Measurements from ENCODE around the gene CYP46A1. TPM values are rescaled to one million over a fixed set of nuclear protein-coding genes. Genes with fewer than 3 reads are reported as not detected.

The CYP46A1 gene
- total RNA-seq, 1 experiment from 2014 or later: 0.59 TPM

DNA sequence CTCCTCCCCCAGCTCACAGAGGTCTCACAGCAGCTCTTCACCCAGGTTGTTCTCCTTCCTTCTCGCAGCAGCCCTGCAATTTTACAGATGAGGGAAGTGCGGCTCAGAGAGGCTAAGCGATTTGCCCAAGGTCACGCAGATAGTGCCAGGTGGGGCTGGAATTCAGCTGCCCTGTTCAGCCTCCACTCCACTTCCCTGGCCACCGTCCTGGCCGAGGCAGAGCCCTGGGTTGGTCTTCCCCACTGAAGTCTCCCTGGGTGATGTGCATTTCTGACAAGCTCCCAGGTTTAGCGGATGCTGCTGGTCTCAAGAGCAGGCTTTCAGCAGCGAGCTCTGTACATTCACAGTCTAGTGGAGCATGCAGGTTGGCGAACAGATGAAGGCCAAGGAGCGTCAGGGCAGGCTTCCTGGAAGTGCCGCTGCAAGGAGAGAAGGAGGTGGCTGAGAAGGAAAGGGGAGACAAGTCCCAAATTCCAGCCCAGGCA is 80.2 kb downstream of the CYP46A1 start:
- no peak overlapping the region for H2AK5ac ChIP-seq (ENCODE audit: insufficient read length, low read length)
- no peak overlapping the region for H3K4me2 ChIP-seq (ENCODE audit: insufficient read depth, insufficient read length, low read length)
- H3K56ac ChIP-seq (ENCODE audit: insufficient read length, low read depth, low read length): no peak overlapping the region
- no peak overlapping the region; a peak in 1 of 5 replicates for H3K4me3 Mint-ChIP-seq
- TF ChIP-seq CTCF (conservative IDR thresholded peaks at IDR 0.05): no peak
- H4K8ac ChIP-seq (replicated peaks; ENCODE audit: insufficient read length, low read depth, low read length): no peak overlapping the region
- no peak overlapping the region for H2BK12ac ChIP-seq (ENCODE audit: insufficient read length, low read depth, low read length)
- no peaks in the 10 kb centered on the region for H3K23me2 ChIP-seq (ENCODE audit: insufficient read length, low read depth, low read length, poor library complexity, severe bottlenecking)
- H3K9ac ChIP-seq (ENCODE audit: extremely low read depth, insufficient read length, low read length): no peak overlapping the region
- no peak overlapping the region for H2BK120ac ChIP-seq (ENCODE audit: low read depth, low read length, poor library complexity, severe bottlenecking)
- peaks cover under 1% of the 10 kb centered on the region; the same call in 1 of the 2 replicates for H3K4me1 ChIP-seq (ENCODE audit: insufficient read depth, low read length)
- H3K79me1 ChIP-seq (ENCODE audit: insufficient read depth, low read depth, low read length, poor library complexity, severe bottlenecking): no peaks in the 10 kb centered on the region
- no peak overlapping the region for H3K14ac ChIP-seq (ENCODE audit: insufficient read depth, low read length)
- no peak overlapping the region for H3K23ac ChIP-seq (ENCODE audit: insufficient read length, low read depth, low read length)
- no peak overlapping the region for H4K5ac ChIP-seq (ENCODE audit: insufficient read length, low read depth, low read length)
- H3K79me2 ChIP-seq (ENCODE audit: insufficient read depth, low read length): no peaks in the 10 kb centered on the region
- no peaks in the 10 kb centered on the region for H3K27me3 ChIP-seq (ENCODE audit: insufficient read depth, low read length)
- H3K27ac ChIP-seq (ENCODE audit: insufficient read length, low read depth, low read length): no peak overlapping the region
- H3K27ac Mint-ChIP-seq: no peak overlapping the region
- H3T11ph ChIP-seq (ENCODE audit: low read length): no peak overlapping the region
- H2BK5ac ChIP-seq (ENCODE audit: insufficient read length, low read length): no peak overlapping the region
- no peaks in the 10 kb centered on the region for H4K20me1 ChIP-seq (ENCODE audit: control insufficient read depth, insufficient read depth, insufficient read length)
- no peak overlapping the region for H4K91ac ChIP-seq (ENCODE audit: insufficient read length, low read depth, low read length)
- no peak overlapping the region for H2BK20ac ChIP-seq (ENCODE audit: low read depth, low read length, poor library complexity, severe bottlenecking)
- H3K9me3 ChIP-seq (ENCODE audit: control insufficient read depth, low read depth, low read length): no peaks in the 10 kb centered on the region
- peaks cover 0 to 4% (median 2%) of the 10 kb centered on the region in 3 experiments; a peak in 2 of 7 replicates for H3K36me3 Mint-ChIP-seq (ENCODE audit: insufficient read depth in 1 of 3, low read depth in 3 of 3)
- DNase-seq: no peak
- H3K9me3 Mint-ChIP-seq: peaks cover 3 to 4% of the 10 kb centered on the region in 2 experiments; a peak in 3 of 5 replicates
- H3K4ac ChIP-seq (ENCODE audit: low read depth, low read length): no peak overlapping the region
- no peak overlapping the region for H3K18ac ChIP-seq (ENCODE audit: insufficient read length, low read depth, low read length)
- H2AFZ ChIP-seq (ENCODE audit: low read length): no peak overlapping the region
- WGBS (ENCODE audit: extremely low coverage, insufficient read length, low lambda C conversion rate): no CpG with 5 or more reads among the region's 11 CpGs
- H3K4me1 Mint-ChIP-seq: peaks cover 22% of the 10 kb centered on the region in 2 experiments
- no peak overlapping the region for H2BK15ac ChIP-seq (ENCODE audit: low read depth, low read length)
- no peaks in the 10 kb centered on the region; the same call in 1 of the 2 replicates for H3K27me3 Mint-ChIP-seq (ENCODE audit: low read depth)

All from H9 (cell line).